Measurements from ENCODE around the gene ZC3H6. TPM values are rescaled to one million over a fixed set of nuclear protein-coding genes. Genes with fewer than 3 reads are reported as not detected.
A peak's percentile ranks its signal among the peaks of the same experiment; 100 is the strongest.

Gene ZC3H6
- total and polyA plus RNA-seq, 2 of the 13 experiments (the other 11 are each of a cell fraction or from before 2014, with no cell fraction given) = 0.71 to 0.93 TPM

GRCh38 chr2:112345030-112346027 is 69.9 kb downstream of the ZC3H6 start (continued):
- no peak for TF ChIP-seq PLRG1 (conservative IDR thresholded peaks at IDR 0.05)
- TF ChIP-seq TEAD3 (CRISPR knock-in tag; optimal IDR thresholded peaks at IDR 0.05; ENCODE audit: borderline replicate concordance) = peak; percentile 32
- no peak for TF ChIP-seq TOPORS (CRISPR knock-in tag; IDR thresholded peaks at IDR 0.05)
- TF ChIP-seq ZNF431 (CRISPR knock-in tag; IDR thresholded peaks at IDR 0.05; ENCODE audit: borderline replicate concordance, low read depth) = no peak
- no peak for TF ChIP-seq SKIL (CRISPR knock-in tag; IDR thresholded peaks at IDR 0.05; ENCODE audit: borderline replicate concordance)
- TF ChIP-seq ARNT2 (CRISPR knock-in tag; IDR thresholded peaks at IDR 0.05; ENCODE audit: low read depth) = no peak
- no peak for TF ChIP-seq MBNL3 (CRISPR knock-in tag; conservative IDR thresholded peaks at IDR 0.05)
- TF ChIP-seq ZNF746 (CRISPR knock-in tag; IDR thresholded peaks at IDR 0.05) = no peak
- 0 out of 2 replicates have a peak, but pooled peaks have one; percentile 30 for TF ChIP-seq MTERF4 (CRISPR knock-in tag; IDR thresholded peaks at IDR 0.05)
- peak; percentile 55; the same call in 1 of the 2 replicates for TF ChIP-seq ZNF430 (CRISPR knock-in tag; IDR thresholded peaks at IDR 0.05)
- no peak for TF ChIP-seq MTA1 (CRISPR knock-in tag; IDR thresholded peaks at IDR 0.05; ENCODE audit: borderline replicate concordance)
- TF ChIP-seq ZFX (CRISPR knock-in tag; IDR thresholded peaks at IDR 0.05; ENCODE audit: low read depth) = no peak
- no peak for TF ChIP-seq ELF3 (CRISPR knock-in tag; IDR thresholded peaks at IDR 0.05)
- TF ChIP-seq, protein P1, sequence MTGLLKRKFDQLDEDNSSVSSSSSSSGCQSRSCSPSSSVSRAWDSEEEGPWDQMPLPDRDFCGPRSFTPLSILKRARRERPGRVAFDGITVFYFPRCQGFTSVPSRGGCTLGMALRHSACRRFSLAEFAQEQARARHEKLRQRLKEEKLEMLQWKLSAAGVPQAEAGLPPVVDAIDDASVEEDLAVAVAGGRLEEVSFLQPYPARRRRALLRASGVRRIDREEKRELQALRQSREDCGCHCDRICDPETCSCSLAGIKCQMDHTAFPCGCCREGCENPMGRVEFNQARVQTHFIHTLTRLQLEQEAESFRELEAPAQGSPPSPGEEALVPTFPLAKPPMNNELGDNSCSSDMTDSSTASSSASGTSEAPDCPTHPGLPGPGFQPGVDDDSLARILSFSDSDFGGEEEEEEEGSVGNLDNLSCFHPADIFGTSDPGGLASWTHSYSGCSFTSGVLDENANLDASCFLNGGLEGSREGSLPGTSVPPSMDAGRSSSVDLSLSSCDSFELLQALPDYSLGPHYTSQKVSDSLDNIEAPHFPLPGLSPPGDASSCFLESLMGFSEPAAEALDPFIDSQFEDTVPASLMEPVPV (CRISPR knock-in tag; IDR thresholded peaks at IDR 0.05) = peak; percentile 52; the same call in 1 of the 2 replicates
- TF ChIP-seq, protein P2, sequence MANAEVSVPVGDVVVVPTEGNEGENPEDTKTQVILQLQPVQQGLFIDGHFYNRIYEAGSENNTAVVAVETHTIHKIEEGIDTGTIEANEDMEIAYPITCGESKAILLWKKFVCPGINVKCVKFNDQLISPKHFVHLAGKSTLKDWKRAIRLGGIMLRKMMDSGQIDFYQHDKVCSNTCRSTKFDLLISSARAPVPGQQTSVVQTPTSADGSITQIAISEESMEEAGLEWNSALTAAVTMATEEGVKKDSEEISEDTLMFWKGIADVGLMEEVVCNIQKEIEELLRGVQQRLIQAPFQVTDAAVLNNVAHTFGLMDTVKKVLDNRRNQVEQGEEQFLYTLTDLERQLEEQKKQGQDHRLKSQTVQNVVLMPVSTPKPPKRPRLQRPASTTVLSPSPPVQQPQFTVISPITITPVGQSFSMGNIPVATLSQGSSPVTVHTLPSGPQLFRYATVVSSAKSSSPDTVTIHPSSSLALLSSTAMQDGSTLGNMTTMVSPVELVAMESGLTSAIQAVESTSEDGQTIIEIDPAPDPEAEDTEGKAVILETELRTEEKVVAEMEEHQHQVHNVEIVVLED (CRISPR knock-in tag; IDR thresholded peaks at IDR 0.05; ENCODE audit: borderline replicate concordance) = 0 out of 2 replicates have a peak, but pooled peaks have one; percentile 19
